ENCODE data around the gene KIF5A.

DNA sequence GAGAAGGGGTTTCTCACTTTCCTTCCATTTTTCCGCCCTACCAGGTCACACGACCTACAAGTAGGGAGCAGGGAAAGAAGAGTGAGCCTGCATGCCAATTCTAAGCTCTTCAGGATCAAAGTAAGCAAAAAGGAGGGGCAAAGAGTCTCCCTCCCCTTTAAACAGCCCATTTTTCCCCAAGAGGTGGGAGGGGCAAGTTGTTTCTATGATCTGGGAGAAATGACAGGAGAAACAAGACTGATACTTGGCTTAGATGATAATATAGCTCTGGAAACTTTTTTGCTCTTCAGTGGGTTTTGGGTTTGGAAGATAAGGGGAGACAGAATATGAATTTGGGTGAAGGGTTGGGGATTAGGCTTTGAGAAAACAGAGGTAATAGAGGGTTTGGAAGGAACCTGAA is 56.6 kb downstream of the KIF5A start:
- TF ChIP-seq, protein P1, sequence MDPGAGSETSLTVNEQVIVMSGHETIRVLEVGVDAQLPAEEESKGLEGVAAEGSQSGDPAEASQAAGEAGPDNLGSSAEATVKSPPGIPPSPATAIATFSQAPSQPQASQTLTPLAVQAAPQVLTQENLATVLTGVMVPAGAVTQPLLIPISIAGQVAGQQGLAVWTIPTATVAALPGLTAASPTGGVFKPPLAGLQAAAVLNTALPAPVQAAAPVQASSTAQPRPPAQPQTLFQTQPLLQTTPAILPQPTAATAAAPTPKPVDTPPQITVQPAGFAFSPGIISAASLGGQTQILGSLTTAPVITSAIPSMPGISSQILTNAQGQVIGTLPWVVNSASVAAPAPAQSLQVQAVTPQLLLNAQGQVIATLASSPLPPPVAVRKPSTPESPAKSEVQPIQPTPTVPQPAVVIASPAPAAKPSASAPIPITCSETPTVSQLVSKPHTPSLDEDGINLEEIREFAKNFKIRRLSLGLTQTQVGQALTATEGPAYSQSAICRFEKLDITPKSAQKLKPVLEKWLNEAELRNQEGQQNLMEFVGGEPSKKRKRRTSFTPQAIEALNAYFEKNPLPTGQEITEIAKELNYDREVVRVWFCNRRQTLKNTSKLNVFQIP (CRISPR knock-in tag; IDR thresholded peaks at IDR 0.05; ENCODE audit: borderline replicate concordance, low read depth): no peak
- TF ChIP-seq, protein P2, sequence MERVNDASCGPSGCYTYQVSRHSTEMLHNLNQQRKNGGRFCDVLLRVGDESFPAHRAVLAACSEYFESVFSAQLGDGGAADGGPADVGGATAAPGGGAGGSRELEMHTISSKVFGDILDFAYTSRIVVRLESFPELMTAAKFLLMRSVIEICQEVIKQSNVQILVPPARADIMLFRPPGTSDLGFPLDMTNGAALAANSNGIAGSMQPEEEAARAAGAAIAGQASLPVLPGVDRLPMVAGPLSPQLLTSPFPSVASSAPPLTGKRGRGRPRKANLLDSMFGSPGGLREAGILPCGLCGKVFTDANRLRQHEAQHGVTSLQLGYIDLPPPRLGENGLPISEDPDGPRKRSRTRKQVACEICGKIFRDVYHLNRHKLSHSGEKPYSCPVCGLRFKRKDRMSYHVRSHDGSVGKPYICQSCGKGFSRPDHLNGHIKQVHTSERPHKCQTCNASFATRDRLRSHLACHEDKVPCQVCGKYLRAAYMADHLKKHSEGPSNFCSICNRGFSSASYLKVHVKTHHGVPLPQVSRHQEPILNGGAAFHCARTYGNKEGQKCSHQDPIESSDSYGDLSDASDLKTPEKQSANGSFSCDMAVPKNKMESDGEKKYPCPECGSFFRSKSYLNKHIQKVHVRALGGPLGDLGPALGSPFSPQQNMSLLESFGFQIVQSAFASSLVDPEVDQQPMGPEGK (CRISPR knock-in tag; IDR thresholded peaks at IDR 0.05; ENCODE audit: borderline replicate concordance): no peak
- TF ChIP-seq OSR1 (CRISPR knock-in tag; IDR thresholded peaks at IDR 0.05) (no peak), BACH2 (CRISPR knock-in tag; IDR thresholded peaks at IDR 0.05; ENCODE audit: borderline replicate concordance) (no peak), CSDC2 (CRISPR knock-in tag; IDR thresholded peaks at IDR 0.05) (no peak), ZFP30 (CRISPR knock-in tag; IDR thresholded peaks at IDR 0.05) (no peak), ZC3H10 (CRISPR knock-in tag; IDR thresholded peaks at IDR 0.05) (no peak), ZNF8 (CRISPR knock-in tag; IDR thresholded peaks at IDR 0.05) (no peak), RARB (CRISPR knock-in tag; IDR thresholded peaks at IDR 0.05) (no peak)
- TF ChIP-seq, protein P3, sequence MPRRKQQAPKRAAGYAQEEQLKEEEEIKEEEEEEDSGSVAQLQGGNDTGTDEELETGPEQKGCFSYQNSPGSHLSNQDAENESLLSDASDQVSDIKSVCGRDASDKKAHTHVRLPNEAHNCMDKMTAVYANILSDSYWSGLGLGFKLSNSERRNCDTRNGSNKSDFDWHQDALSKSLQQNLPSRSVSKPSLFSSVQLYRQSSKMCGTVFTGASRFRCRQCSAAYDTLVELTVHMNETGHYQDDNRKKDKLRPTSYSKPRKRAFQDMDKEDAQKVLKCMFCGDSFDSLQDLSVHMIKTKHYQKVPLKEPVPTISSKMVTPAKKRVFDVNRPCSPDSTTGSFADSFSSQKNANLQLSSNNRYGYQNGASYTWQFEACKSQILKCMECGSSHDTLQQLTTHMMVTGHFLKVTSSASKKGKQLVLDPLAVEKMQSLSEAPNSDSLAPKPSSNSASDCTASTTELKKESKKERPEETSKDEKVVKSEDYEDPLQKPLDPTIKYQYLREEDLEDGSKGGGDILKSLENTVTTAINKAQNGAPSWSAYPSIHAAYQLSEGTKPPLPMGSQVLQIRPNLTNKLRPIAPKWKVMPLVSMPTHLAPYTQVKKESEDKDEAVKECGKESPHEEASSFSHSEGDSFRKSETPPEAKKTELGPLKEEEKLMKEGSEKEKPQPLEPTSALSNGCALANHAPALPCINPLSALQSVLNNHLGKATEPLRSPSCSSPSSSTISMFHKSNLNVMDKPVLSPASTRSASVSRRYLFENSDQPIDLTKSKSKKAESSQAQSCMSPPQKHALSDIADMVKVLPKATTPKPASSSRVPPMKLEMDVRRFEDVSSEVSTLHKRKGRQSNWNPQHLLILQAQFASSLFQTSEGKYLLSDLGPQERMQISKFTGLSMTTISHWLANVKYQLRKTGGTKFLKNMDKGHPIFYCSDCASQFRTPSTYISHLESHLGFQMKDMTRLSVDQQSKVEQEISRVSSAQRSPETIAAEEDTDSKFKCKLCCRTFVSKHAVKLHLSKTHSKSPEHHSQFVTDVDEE (CRISPR knock-in tag; IDR thresholded peaks at IDR 0.05): no peak

All from SK-N-SH treated with all-trans-retinoic acid at 6 μM for 48 hours (cell line).